Endothelial cell of umbilical vein (primary cell): Measurements from ENCODE around the gene ITGA8.

Experiments used
- CTCF ChIP-seq, 2 donors: IDR thresholded peaks; 1 replicate in 1 of 2; 2 replicates in 1 of 2; pipeline ENCODE4 v1.5.1; 2011; ENCODE audit warnings: low read length in 2 of 2, mild to moderate bottlenecking in 2 of 2, moderate library complexity in 2 of 2, control low read depth in 1 of 2, inconsistent platforms in 1 of 2, low read depth in 1 of 2; ENCODE audit not compliant: insufficient read depth in 1 of 2; ENCODE audit errors: extremely low read depth in 1 of 2
- EZH2 ChIP-seq: IDR thresholded peaks from 2 replicates; pipeline ENCODE4 v1.6.1; 2012; ENCODE audit warnings: borderline replicate concordance, low read depth, mild to moderate bottlenecking, moderate library complexity, low read length, inconsistent platforms; ENCODE audit not compliant: severe bottlenecking
- JUN ChIP-seq: IDR thresholded peaks from 2 replicates; pipeline ENCODE4 v1.6.1; 2011; ENCODE audit warnings: borderline replicate concordance, low read depth; ENCODE audit not compliant: insufficient read length, insufficient read depth
- MAX ChIP-seq: IDR thresholded peaks from 2 replicates; pipeline ENCODE4 v1.6.1; 2011; ENCODE audit not compliant: insufficient read depth, insufficient read length
- POLR2A ChIP-seq: IDR thresholded peaks from 2 replicates; pipeline ENCODE4 v1.6.1; 2012; ENCODE audit warnings: low read depth, mild to moderate bottlenecking, control low read depth, low read length
- POLR2AphosphoS5 ChIP-seq: IDR thresholded peaks from 2 replicates; pipeline ENCODE4 v1.6.1; 2012; ENCODE audit warnings: low read depth, mild to moderate bottlenecking, control low read depth, low read length, moderate library complexity; ENCODE audit not compliant: insufficient read depth

- no peak for TF ChIP-seq POLR2AphosphoS5
- no peak for TF ChIP-seq CTCF (IDR thresholded peaks at IDR 0.05; ENCODE audit: extremely low read depth in 1 of 2, insufficient read depth in 1 of 2, low read depth in 1 of 2, low read length in 2 of 2)
- no peak for TF ChIP-seq EZH2
- TF ChIP-seq JUN, result no peak
- TF ChIP-seq MAX, result no peak
- TF ChIP-seq POLR2A, result no peak
These were observed 67.6 kb downstream of the ITGA8 start for GRCh38 chr10:15652117-15652516.
